Stimulated activated CD4-positive, alpha-beta T cell treated with anti-CD3 and anti-CD28 coated beads, Interleukin-2, amount 100 ng/mL, for 4 hours (primary cell): ENCODE results near the gene MGAT4A.

Experiments
- DNase-seq: peaks from one replicate; pipeline ENCODE4 v3.0.0-alpha.2; 2020; ENCODE audit warnings: low read depth

MGAT4A gene

GRCh38 chr2:98731041-98731893, at the start of gene MGAT4A:
TSS of gene MGAT4A (minus strand) at chr2:98731132. CDS start at chr2:98726332, 4,800 bp downstream.
- peak; percentile 59 for DNase-seq

- no peak for DNase-seq
Measured at GRCh38 chr2:98778741-98779483, 48.0 kb upstream of the MGAT4A start.

- DNase-seq: no peak
Measured at GRCh38 chr2:98778151-98778550, 47.2 kb upstream of the MGAT4A start.

GRCh38 chr2:98777710-98778109, 46.8 kb upstream of the MGAT4A start:
- DNase-seq: no peak

- no peak for DNase-seq
Measured at GRCh38 chr2:98777076-98777475, 46.1 kb upstream of the MGAT4A start.

GRCh38 chr2:98776136-98776535, 45.2 kb upstream of the MGAT4A start:
- no peak for DNase-seq

- DNase-seq: no peak
Measured at GRCh38 chr2:98775146-98775986, 44.4 kb upstream of the MGAT4A start.

- DNase-seq: no peak
Measured at GRCh38 chr2:98773907-98774306, 43.0 kb upstream of the MGAT4A start.

GRCh38 chr2:98773169-98773568, 42.2 kb upstream of the MGAT4A start:
- DNase-seq: no peak

- no peak for DNase-seq
Measured at GRCh38 chr2:98772536-98772935, 41.6 kb upstream of the MGAT4A start.

GRCh38 chr2:98771721-98772524, 41.0 kb upstream of the MGAT4A start:
- DNase-seq: peak; percentile 36

GRCh38 chr2:98771264-98771663, 40.3 kb upstream of the MGAT4A start:
- no peak for DNase-seq

- DNase-seq: peak; percentile 9
Measured at GRCh38 chr2:98769784-98770183, 38.9 kb upstream of the MGAT4A start.

- no peak for DNase-seq
Measured at GRCh38 chr2:98769114-98769476, 38.2 kb upstream of the MGAT4A start.

- peak; percentile 43 for DNase-seq
Measured at GRCh38 chr2:98768384-98769113, 37.6 kb upstream of the MGAT4A start.

GRCh38 chr2:98764499-98764898, 33.6 kb upstream of the MGAT4A start:
- no peak for DNase-seq

- no peak for DNase-seq
Measured at GRCh38 chr2:98763209-98763951, 32.4 kb upstream of the MGAT4A start.

GRCh38 chr2:98761909-98762308, 31.0 kb upstream of the MGAT4A start:
- no peak for DNase-seq

GRCh38 chr2:98761267-98761781, 30.4 kb upstream of the MGAT4A start:
- peak; percentile 59 for DNase-seq
